Type B pancreatic cell (in vitro differentiated cells): ENCODE data around the gene PRM2. TPM values are rescaled to one million over a fixed set of nuclear protein-coding genes. Genes with fewer than 3 reads are reported as not detected.
A peak's percentile ranks its signal among the peaks of the same experiment; 100 is the strongest.

Source experiments
- DNase-seq: peaks from one replicate; pipeline ENCODE4 v3.0.0; 2021; ENCODE audit warnings: mixed read lengths; ENCODE audit not compliant: unreplicated experiment; ENCODE audit errors: extremely low spot score
- H3K27ac Mint-ChIP-seq: 2 replicates; pipeline ENCODE4 v1.8.0; 2021; ENCODE audit warnings: mild to moderate bottlenecking, mixed read lengths
- H3K27me3 Mint-ChIP-seq: 2 replicates; pipeline ENCODE4 v1.8.0; 2021; ENCODE audit warnings: mixed read lengths
- H3K36me3 Mint-ChIP-seq: 2 replicates; pipeline ENCODE4 v1.8.0; 2021; ENCODE audit warnings: mixed read lengths
- H3K4me1 Mint-ChIP-seq: one replicate; pipeline ENCODE4 v1.8.0; 2021; ENCODE audit warnings: mixed read lengths; ENCODE audit not compliant: unreplicated experiment
- H3K4me3 Mint-ChIP-seq: 2 replicates; pipeline ENCODE4 v1.8.0; 2021; ENCODE audit warnings: mild to moderate bottlenecking, mixed read lengths
- H3K9me3 Mint-ChIP-seq: 2 replicates; pipeline ENCODE4 v1.8.0; 2021; ENCODE audit warnings: mixed read lengths
- CTCF ChIP-seq: fragments of 200-600 bp; sonication (generic); conservative IDR thresholded peaks from 2 replicates; pipeline ENCODE4 v1.5.0; 2021; ENCODE audit warnings: antibody characterized with exemption, mild to moderate bottlenecking
- total RNA-seq: library from RNA; stranded (reverse); gene quantifications from 2 replicates; pipeline ENCODE4 v1.2.1, GENCODE V29; 2021; ENCODE audit warnings: low replicate concordance

The PRM2 gene
- total RNA-seq, 1 donor from 2014 or later = not detected

GRCh38 chr16:11250786-11251524 lies 25.3 kb downstream of the PRM2 start:
- peaks cover 3% of the 10 kb centered on the region for H3K9me3 Mint-ChIP-seq
- H3K36me3 Mint-ChIP-seq = peaks cover 4% of the 10 kb centered on the region
- peaks cover 29% of the 10 kb centered on the region for H3K4me1 Mint-ChIP-seq
- DNase-seq = no peak
- no peak overlapping the region for H3K4me3 Mint-ChIP-seq
- no peaks in the 10 kb centered on the region for H3K27me3 Mint-ChIP-seq
- no peak for TF ChIP-seq CTCF
- peak overlapping the region; percentile 32 for H3K27ac Mint-ChIP-seq

GRCh38 chr16:11250091-11250785 lies 26.0 kb downstream of the PRM2 start:
- Mint-ChIP-seq H3K4me3 (peak overlapping the region; percentile 48), H3K9me3 (peaks cover 3% of the 10 kb centered on the region), H3K27me3 (no peaks in the 10 kb centered on the region), H3K27ac (peak overlapping the region; percentile 32), H3K36me3 (peaks cover 4% of the 10 kb centered on the region), H3K4me1 (peaks cover 34% of the 10 kb centered on the region)
- TF ChIP-seq CTCF = no peak
- no peak for DNase-seq

- peaks cover 4% of the 10 kb centered on the region for H3K36me3 Mint-ChIP-seq
- no peak for DNase-seq
- TF ChIP-seq CTCF = no peak
- H3K27ac Mint-ChIP-seq = no peak overlapping the region
- no peaks in the 10 kb centered on the region for H3K27me3 Mint-ChIP-seq
- no peak overlapping the region for H3K4me3 Mint-ChIP-seq
- H3K9me3 Mint-ChIP-seq = peaks cover 3% of the 10 kb centered on the region
- H3K4me1 Mint-ChIP-seq = peaks cover 36% of the 10 kb centered on the region
Observed at GRCh38 chr16:11249233-11250061, 26.8 kb downstream of the PRM2 start.

GRCh38 chr16:11248133-11248532 lies 28.1 kb downstream of the PRM2 start:
- no peak overlapping the region for H3K4me3 Mint-ChIP-seq
- peaks cover 4% of the 10 kb centered on the region for H3K36me3 Mint-ChIP-seq
- TF ChIP-seq CTCF = no peak
- peaks cover 27% of the 10 kb centered on the region for H3K4me1 Mint-ChIP-seq
- no peak for DNase-seq
- H3K27ac Mint-ChIP-seq = no peak overlapping the region
- peaks cover 3% of the 10 kb centered on the region for H3K9me3 Mint-ChIP-seq
- no peaks in the 10 kb centered on the region for H3K27me3 Mint-ChIP-seq

- Mint-ChIP-seq H3K4me1 (peaks cover 16% of the 10 kb centered on the region), H3K27ac (no peak overlapping the region), H3K9me3 (peaks cover 3% of the 10 kb centered on the region), H3K4me3 (no peak overlapping the region), H3K36me3 (no peaks in the 10 kb centered on the region), H3K27me3 (no peaks in the 10 kb centered on the region)
- no peak for DNase-seq
- no peak for TF ChIP-seq CTCF
Observed at GRCh38 chr16:11245988-11246387, 30.3 kb downstream of the PRM2 start.
